GM18867 (cell line): ENCODE data around the gene WDFY2.

ENCODE experiments used
- ATAC-seq: cut with Tn5 transposase; IDR thresholded peaks from one replicate; pipeline ENCODE4 v1.9.1; 2021; ENCODE audit warnings: mild to moderate bottlenecking, moderate library complexity; ENCODE audit not compliant: unreplicated experiment

Gene WDFY2

DNA sequence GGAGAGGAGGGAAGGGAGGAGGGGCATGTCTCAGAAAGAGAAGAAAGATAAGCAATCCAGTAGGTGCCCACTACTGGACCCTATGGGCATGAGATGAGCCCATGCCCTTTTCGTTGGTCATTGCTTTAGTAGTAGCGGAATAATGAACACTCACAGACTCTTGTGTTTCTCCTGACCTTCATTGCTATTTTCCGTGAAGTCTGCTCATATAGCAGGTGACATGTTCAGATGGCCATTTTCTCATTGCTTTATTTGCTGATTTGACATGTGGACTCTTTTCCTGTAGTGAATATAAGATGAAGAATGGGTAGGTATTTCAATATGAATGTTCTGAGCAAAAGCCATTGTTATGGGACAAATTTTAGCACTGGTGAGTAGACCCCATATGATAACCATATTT lies 16.4 kb downstream of the WDFY2 start:
- no peak for ATAC-seq

DNA sequence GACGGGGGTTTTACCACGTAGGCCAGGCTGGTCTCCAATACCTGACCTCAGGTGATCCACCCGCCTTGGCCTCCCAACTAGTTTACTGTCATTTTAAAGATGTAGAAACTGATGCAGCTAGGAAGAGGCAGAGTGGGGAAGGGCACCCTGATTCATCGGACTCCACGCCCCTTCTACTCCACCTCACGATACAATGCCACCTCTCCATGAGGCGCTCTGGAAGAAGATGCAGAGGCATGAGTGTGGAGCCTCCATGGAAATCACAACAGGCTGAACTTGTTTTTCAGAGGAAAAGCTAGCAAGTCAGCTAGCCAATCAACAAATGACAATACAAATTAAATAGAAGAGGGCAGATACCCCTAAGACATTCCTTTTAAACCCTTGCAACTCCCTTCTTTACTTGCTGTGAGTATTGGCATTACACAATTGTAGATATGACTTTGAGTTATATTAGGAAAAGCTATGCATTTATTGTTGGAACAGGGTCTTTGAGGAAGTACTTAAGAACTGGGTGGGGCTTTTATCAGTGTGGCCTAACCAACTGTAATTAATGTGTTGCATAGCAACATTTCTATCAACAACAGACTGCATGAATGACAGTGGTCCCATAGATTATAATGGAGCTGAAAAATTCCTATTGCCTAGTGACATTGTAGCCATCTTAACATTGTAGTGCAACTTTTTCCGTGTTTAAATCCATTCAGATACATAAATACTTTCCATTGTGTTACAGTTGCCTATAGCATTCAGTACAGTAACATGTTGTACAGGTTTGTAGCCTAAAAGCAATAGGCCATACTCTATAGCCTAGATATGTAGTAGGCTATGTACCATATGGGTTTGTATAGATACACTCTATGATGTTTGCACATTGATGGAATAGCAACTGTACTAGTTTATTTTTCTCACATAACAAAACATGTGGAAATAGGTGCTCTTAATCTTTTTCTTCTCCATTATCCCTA lies 17.6 kb downstream of the WDFY2 start:
- ATAC-seq, result no peak

DNA sequence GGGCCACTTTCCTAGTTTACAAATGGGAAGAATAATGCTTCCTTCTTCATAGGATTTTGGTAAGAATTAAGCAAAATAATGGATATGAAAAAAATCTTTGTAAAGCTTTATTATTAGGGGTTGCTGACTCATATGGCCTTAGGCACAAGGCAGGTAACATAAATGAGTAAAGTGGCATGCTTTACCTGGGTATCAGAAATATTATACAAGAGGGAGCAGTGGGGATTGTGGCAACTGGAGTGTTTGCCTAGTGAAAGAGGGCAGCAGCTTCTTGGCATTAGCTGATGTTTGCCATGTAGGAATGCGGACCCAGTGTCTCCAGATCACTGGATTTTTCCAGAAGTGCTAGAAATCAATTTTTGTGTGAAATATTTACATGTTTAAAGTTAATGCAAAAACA lies 19.5 kb downstream of the WDFY2 start:
- ATAC-seq, result no peak

DNA sequence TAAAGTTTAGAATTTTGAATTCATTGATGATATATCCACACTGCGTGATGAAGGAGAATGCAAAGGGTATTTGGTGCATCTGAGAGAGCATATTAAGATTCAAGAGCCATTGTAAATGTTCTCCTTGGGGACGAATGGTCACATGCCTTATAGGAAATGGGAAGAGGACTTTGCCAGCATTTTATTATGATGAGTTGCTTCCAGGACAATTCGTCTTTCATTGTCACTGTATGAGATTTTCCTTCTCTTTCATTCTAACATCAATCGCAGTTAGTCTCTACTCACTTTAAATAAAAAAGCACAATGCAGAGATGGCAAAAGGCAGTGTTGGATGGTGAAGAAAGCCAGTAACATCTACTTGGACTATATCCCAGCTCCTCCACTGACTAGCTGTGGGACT lies 21.4 kb downstream of the WDFY2 start:
- ATAC-seq, result no peak

DNA sequence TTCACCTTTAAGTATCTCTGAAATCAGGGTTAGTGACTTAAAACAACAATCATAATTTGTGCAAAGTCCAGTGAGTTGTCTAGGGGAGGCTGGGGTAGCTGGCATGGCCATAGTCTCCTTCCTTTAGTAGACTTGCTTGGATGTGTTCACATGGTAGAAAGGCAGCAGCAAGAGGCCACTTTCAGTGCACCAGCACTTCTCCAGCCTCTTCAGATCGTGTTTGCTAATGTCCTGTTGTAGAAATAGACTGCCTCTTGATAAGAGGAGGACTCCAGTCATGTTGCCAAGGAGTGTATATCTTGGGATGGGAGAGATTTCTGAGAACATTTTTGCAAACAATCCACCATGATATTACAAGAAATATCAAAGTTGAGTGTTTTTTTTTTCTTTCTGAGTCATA lies 22.9 kb downstream of the WDFY2 start:
- no peak for ATAC-seq

DNA sequence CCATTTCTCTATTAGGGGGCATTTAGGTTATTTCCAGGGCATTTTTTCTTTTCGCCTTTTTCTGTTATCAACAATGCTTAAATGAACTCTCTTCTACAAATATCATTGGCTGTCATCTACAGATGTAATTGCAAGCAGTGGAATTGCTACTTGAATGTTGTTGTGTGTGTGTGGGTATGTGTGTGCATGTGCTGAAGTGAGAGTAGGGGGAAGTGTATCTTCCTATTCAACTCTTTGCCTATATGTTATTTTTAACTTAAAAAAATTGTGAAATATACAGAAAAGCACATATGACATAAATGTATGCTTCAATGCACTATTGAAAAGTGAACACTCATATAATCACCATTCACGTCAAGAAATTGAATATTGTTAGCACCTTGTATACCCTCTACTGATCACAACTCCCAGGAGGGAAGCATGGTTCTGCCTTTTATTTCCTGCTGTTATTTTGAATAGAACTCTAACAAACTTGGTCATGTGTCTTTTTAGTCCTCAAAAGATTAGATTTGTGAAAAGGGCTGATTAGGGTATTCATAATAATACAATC lies 24.7 kb downstream of the WDFY2 start:
- ATAC-seq, result no peak

DNA sequence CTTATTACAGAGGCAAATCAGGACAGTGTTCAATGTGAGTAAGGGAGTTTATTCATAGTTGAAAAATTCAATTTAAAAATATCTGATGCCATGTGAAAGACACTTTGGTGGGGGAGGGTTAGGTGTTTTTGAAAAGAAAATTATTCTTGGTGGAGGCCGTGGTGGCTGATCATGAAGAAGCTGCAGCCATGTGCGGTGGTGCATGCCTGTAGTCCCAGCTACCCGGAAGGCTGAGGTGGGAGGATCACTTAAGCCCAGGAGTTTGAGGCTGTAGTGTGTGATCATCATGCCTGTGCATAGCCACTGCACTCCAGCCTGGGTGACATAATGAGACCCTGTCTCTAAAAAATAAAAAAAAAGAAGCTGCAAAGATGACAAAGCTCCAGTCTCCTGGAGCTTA lies 28.6 kb downstream of the WDFY2 start:
- ATAC-seq, result no peak

DNA sequence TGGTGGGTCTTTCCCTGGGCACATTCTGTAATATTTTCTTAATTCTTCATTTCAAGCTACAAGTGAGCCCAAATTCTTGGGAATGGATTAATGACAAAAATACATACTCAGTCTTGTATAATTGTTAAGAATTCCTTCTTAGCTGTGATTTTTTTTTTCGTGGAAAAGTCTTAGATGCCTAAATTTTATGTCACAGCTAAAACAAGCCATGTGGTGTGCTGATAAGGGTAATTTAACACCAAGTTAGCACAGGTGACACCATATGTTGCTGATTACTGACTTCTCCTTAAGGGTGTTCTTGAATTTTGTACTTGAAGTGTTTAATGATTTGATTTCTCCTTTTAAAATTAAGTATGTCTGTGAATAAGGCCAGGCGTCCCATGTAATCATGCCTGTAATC lies 29.3 kb downstream of the WDFY2 start:
- no peak for ATAC-seq

DNA sequence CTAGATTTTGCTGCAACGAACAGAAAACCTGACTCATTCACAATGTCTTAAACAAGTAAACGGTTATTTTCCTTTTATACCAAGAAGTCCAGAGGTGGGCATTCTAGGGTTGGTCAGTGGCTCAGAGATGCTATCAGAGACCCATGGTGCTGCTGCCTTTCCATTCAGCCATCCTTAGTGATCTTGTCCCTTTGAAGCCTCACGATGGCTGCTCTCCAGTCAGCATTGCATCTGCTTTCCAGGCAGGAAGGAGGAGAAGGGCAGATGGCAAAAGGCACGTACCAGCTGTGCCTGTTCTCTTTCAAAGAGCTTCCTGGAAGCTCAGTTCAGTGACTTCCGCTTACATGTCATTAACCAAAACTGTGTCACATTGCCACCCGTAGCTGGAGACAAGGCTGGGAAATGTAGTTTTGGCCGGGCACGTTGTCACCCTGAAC lies 30.1 kb downstream of the WDFY2 start:
- peak; percentile 95 for ATAC-seq

DNA sequence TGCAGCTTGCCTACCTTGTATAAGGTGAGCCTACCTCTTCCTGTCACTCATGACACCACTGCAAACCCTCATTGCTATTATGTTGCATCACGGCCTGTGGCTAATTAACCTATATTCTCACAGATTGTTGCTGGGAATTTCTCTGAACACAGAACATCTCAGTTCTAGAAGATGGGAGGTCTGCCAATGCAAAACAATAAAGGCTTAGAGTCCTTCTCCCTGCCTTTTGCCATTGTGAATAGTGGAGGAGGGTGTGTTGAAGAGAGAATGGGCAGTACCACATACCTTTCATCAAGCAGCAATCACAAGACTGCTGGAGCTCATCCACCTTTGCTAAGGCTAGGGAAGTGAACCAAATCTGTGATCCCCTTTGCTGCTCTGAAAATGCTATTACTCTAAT lies 34.4 kb downstream of the WDFY2 start:
- ATAC-seq, result no peak

DNA sequence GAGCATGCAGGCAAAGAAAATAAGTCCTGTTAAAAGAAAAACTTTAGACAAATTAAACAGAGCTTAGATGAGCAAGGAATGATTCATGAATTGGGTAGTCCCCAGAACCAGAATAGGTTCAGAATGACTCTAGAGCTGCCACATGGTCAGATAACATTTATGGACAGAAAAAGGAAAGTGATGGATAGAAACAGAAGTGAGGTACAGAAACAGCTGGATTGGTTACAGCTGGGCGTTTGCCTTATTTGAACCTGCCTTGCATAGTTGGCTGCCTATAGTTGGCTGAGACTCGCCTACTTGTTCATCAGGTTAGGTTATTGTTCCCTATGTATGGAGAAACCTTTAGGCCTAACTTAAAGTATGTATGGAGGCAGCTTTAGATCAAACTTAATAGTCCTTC lies 35.4 kb downstream of the WDFY2 start:
- no peak for ATAC-seq

DNA sequence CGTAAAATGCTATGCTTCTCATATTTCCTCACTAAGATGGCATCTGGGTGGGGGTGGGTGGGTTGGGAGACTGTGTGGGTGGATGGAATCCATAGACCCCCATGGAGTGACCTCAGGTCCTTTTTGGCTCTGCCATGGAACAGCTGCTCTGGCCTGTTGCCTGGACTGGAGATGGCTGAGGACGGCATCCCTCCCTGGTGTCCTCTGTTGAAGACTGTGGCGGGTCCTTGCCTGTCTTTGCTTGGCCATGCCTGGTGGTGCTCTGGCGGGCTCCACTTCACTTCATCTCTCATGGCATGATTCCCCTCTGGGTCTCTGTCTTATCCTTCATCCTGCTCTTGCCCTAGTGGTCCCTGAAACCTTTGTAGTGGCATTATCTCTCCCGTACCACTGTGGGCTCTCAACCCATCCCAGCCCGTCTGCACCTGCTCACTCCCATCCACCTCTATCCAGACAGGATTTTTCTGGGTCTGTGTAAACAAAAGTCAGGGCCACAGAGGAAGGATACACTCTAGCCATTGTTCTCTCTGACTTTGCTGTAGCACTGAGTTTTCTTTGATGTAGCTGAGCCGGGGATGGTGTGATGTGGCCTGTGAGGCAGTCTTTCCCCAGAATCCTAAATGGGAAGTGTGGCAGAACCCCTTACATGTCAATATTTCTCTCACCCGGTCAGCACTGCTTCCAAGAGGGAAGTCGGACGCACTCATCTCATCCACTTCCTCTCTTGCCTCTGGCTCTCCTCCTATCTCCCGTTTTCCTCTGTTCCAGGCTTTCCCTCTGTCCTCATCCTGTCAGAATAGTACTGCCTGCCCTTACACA lies 36.1 kb downstream of the WDFY2 start:
- ATAC-seq, result no peak

DNA sequence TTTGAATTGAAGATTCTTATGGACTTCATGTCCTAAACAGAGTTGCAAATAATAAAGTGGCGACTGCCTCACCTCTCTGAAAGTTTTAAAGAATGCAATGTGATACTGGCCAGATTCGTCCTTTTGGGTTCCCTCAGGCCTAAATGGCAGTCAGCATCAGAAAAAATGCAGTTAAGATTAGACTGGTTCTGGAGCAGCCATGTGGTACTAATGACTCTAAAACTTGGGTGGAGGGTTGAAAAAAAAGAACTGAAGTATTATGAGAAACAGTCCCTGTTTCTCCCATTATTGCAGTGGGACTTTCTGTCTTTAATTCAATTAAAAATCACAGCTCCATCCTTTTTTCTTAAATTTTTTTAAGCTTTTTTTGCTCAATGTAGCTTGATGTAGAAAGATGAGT lies 37.3 kb downstream of the WDFY2 start:
- no peak for ATAC-seq

DNA sequence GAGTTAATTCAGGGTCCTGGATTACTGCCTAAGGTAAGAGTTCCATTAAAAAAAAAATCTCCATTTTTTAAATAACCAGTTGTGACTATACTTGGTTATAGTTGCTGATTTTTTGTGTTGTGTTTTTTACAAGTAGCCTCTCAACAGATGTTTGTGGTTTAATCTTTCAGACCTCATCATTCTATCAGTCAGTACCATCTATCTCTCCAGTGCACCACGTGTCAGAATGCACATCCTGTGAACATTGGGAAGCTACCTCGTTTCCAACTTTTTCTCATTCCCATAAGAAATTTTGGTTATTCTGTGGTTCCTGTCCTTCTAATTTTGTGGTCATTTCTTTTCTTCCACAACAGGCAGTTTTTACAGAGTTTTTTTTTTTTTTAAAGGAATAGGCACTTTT lies 39.2 kb downstream of the WDFY2 start:
- ATAC-seq, result no peak

DNA sequence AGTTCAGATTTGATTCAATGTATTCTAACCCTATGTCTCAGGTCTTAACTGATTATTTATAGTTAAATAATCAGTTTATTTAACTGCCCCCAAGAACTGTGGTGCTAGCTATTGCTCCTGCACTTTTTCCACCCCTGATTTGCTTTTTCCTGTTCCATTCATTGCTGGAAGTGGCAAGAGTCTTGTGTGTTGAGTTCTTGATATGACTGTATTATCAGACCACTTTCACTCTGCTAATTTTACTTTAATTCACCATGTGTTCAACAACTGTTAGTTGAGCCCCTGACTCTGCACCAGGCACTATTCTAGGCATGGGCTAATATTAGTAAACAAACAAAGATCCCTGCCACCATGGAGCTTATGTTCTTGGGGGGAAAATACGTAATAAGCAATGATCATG lies 39.9 kb downstream of the WDFY2 start:
- ATAC-seq, result no peak

DNA sequence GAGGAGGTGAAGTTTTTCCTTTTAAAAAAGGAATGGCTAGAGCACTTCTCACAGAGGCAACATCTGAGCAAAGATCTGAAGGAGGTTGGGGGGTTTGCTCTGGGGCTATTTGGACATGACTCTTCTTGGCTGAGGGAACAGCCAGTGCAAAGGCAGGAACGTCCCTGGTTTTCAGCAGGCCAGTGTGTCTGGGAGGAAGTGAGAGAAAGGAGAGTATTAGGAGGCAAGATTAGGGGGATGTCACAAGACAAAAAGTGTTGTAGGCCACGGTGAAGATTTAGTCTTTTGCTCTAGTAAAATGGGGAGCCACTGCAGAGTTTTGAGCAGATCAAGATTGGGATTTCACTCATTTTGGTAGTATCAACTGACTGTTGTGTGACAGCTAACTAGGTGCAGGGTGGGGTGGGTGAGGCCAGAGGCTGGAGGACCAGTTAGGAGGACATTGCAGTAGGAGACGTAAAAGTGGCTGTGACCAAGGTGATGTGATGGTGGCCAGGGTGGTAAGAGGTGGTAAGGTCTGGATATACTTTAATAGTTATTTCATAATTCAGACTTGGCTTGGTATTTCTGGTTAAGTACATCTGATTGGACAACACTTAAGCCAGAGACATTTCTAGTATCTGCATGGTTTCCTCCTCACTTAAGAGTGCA lies 40.6 kb downstream of the WDFY2 start:
- no peak for ATAC-seq

DNA sequence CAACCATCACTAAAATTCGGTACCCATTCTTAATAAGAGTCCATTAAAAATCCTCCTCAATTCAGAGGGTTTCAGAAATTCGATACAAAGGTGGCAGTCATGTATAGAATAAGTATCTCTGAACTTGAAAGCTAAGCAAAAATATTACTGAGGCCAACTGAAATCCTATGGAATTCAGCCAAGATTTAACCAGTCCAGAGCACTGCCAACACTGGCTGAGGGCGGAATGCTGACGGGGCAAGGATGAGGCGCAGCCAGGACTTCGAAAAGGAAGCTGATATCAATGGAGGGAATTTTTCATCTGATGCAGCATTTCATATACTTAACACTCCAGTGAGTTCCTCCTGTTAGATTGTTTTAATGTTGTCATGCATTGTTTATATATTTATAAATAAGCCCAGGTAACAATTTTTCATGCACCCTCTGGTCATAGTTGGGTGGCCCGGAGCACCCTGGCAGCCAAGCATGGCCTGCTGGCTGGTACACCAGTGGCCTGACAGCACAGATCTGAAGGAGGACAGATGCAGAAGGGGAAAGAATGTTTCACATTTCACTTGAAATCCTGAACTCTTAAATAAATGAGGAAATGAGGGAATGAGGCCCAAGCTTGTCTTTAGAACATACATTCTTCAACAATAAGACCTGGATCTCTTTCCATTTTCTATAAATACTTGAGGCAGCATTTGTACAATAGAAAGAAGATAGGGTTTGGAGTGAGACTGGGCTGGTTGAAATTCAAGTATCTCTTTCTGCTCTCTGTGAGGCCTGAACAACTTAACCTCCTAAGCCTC lies 41.5 kb downstream of the WDFY2 start:
- ATAC-seq, result no peak

DNA sequence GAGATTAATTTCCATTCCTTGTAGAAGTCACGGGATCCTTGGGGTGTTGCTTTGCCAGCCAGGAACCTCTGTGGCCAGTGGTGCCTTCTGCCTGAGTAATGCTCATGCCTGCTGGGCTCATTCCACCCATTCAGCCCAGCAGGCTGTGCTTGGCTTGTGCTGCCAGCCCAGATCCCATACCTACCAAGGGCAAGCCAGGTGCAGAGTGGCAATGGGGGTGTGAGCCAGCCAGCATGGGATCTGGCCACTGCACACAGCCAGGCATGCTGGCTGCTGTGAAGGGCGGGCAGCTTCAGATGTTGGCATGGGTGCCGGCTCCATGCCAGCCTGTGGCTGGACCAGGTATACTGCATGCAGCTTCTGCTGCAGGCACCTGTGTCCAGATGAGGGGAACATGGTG lies 42.5 kb downstream of the WDFY2 start:
- ATAC-seq, result no peak

DNA sequence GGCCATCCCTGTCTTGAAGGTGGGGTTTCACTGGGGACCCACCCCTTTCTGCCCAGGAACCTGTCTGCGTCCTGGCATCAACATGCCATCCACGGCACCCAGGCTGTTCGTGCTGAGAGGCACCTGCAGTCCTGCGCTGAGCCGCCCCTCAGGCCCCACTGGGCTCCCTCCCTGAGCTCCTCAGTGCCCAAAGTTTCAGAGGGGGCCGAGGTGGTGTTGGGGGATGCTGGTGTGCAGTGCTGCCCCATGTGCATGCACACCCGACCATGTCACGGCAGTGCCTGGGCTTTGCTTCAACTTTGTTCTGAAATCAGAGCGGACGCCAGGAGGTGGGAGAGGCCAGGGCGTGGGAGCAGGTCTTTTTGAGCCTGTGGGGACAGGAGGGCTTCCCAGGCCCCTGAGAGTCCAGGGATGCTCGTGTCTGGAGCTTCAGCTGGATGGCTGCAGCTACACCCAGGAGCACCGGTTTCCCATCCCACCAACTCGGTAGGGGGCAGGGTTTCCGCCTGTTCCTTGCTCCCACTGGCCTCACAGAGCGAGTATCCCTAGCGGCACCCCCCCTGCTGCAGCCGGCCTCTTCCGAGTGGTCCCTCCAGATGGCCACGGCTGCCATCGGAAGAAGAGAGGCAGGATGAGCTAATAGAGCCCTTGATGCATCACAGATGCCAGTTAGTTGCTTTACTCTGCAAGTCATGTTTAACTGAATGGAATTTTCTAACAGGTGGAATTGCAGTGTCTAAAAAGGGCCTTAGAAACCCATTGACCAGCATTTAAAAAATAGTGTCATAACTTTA lies 44.0 kb downstream of the WDFY2 start:
- no peak for ATAC-seq
